ENCODE data around the gene RNF130. TPM values are rescaled to one million over a fixed set of nuclear protein-coding genes. Genes with fewer than 3 reads are reported as not detected.

Gene RNF130
- total and polyA plus RNA-seq, 9 of the 15 experiments (the other 6 are each of a cell fraction or from before 2014, with no cell fraction given), result 5.8 to 39.4 (median 27.1) TPM

DNA sequence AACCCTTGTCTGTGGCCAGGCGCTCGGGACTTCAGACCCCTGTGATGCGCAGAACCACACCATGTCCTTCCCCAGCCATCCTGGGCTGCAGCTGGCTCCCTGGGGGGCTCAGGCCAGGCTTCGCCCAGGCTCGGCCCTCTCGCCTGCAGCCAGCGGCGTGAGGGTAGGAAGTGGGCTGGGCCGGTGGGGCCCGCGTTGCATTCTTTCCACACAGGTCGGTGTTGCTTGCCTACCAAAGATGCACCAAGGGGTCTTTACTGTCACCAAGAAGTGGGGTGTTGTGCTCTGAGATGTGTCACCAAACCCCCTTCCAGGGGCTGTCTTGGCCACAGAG lies 48.3 kb upstream of the RNF130 start:
- no peaks in the 10 kb centered on the region for H3K79me2 ChIP-seq (ENCODE audit: control insufficient read depth, insufficient read depth, low read length)
- in situ Hi-C loops (cut with MboI), result no loop called here
- DNase-seq (ENCODE audit: extremely low read depth in 1 of 4, low spot score in 3 of 4) (no peak), FAIRE-seq (no peak), ATAC-seq (no peak)
- H3K4me2 ChIP-seq (ENCODE audit: insufficient read depth, low read length), result no peak overlapping the region
- H3K9me3 ChIP-seq (replicated peaks; ENCODE audit: control insufficient read depth, insufficient read depth, low read depth, low read length), result no peaks in the 10 kb centered on the region
- intact Hi-C loops (cut with micrococcal nuclease), result no loop called here
- TF ChIP-seq, protein P1, sequence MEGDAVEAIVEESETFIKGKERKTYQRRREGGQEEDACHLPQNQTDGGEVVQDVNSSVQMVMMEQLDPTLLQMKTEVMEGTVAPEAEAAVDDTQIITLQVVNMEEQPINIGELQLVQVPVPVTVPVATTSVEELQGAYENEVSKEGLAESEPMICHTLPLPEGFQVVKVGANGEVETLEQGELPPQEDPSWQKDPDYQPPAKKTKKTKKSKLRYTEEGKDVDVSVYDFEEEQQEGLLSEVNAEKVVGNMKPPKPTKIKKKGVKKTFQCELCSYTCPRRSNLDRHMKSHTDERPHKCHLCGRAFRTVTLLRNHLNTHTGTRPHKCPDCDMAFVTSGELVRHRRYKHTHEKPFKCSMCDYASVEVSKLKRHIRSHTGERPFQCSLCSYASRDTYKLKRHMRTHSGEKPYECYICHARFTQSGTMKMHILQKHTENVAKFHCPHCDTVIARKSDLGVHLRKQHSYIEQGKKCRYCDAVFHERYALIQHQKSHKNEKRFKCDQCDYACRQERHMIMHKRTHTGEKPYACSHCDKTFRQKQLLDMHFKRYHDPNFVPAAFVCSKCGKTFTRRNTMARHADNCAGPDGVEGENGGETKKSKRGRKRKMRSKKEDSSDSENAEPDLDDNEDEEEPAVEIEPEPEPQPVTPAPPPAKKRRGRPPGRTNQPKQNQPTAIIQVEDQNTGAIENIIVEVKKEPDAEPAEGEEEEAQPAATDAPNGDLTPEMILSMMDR (IDR thresholded peaks at IDR 0.05 in 2 of 3, conservative IDR thresholded peaks at IDR 0.05 in 1 of 3; ENCODE audit: insufficient read depth in 2 of 3, low read depth in 1 of 3, low read length in 3 of 3), result no peak
- TF ChIP-seq, protein P2, sequence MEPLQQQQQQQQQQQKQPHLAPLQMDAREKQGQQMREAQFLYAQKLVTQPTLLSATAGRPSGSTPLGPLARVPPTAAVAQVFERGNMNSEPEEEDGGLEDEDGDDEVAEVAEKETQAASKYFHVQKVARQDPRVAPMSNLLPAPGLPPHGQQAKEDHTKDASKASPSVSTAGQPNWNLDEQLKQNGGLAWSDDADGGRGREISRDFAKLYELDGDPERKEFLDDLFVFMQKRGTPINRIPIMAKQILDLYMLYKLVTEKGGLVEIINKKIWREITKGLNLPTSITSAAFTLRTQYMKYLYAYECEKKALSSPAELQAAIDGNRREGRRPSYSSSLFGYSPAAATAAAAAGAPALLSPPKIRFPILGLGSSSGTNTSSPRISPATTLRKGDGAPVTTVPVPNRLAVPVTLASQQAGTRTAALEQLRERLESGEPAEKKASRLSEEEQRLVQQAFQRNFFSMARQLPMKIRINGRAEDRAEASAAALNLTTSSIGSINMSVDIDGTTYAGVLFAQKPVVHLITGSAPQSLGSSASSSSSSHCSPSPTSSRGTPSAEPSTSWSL (CRISPR knock-in tag; IDR thresholded peaks at IDR 0.05; ENCODE audit: borderline replicate concordance), result no peak
- TF ChIP-seq, protein P3, sequence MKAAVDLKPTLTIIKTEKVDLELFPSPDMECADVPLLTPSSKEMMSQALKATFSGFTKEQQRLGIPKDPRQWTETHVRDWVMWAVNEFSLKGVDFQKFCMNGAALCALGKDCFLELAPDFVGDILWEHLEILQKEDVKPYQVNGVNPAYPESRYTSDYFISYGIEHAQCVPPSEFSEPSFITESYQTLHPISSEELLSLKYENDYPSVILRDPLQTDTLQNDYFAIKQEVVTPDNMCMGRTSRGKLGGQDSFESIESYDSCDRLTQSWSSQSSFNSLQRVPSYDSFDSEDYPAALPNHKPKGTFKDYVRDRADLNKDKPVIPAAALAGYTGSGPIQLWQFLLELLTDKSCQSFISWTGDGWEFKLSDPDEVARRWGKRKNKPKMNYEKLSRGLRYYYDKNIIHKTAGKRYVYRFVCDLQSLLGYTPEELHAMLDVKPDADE (conservative IDR thresholded peaks at IDR 0.05; ENCODE audit: control insufficient read depth, low read depth, low read length), result no peak
- TF ChIP-seq E2F3 (CRISPR knock-in tag; IDR thresholded peaks at IDR 0.05) (no peak), ZNF143 (CRISPR knock-in tag; IDR thresholded peaks at IDR 0.05) (no peak), NCOA1 (IDR thresholded peaks at IDR 0.05; ENCODE audit: low read depth) (no peak), ZNF584 (CRISPR knock-in tag; IDR thresholded peaks at IDR 0.05; ENCODE audit: low read depth) (no peak), TEAD1 (CRISPR knock-in tag; IDR thresholded peaks at IDR 0.05) (no peak), POLR3G (IDR thresholded peaks at IDR 0.05; ENCODE audit: extremely low read depth, insufficient read length, insufficient replicate concordance) (no peak), CHD2 (IDR thresholded peaks at IDR 0.05; ENCODE audit: low read depth, low read length) (no peak), BACH1 (tag; IDR thresholded peaks at IDR 0.05) (no peak), ZNF347 (CRISPR knock-in tag; IDR thresholded peaks at IDR 0.05; ENCODE audit: low read depth) (no peak), BRCA1 (IDR thresholded peaks at IDR 0.05) (no peak), BRCA1 (CRISPR knock-in tag; IDR thresholded peaks at IDR 0.05) (no peak)
- TF ChIP-seq, protein P4, sequence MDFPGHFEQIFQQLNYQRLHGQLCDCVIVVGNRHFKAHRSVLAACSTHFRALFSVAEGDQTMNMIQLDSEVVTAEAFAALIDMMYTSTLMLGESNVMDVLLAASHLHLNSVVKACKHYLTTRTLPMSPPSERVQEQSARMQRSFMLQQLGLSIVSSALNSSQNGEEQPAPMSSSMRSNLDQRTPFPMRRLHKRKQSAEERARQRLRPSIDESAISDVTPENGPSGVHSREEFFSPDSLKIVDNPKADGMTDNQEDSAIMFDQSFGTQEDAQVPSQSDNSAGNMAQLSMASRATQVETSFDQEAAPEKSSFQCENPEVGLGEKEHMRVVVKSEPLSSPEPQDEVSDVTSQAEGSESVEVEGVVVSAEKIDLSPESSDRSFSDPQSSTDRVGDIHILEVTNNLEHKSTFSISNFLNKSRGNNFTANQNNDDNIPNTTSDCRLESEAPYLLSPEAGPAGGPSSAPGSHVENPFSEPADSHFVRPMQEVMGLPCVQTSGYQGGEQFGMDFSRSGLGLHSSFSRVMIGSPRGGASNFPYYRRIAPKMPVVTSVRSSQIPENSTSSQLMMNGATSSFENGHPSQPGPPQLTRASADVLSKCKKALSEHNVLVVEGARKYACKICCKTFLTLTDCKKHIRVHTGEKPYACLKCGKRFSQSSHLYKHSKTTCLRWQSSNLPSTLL (IDR thresholded peaks at IDR 0.05), result no peak
- TF ChIP-seq, protein P5, sequence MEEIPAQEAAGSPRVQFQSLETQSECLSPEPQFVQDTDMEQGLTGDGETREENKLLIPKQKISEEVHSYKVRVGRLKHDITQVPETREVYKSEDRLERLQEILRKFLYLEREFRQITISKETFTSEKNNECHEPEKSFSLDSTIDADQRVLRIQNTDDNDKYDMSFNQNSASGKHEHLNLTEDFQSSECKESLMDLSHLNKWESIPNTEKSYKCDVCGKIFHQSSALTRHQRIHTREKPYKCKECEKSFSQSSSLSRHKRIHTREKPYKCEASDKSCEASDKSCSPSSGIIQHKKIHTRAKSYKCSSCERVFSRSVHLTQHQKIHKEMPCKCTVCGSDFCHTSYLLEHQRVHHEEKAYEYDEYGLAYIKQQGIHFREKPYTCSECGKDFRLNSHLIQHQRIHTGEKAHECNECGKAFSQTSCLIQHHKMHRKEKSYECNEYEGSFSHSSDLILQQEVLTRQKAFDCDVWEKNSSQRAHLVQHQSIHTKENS (CRISPR knock-in tag; IDR thresholded peaks at IDR 0.05), result no peak
- H3K9me1 ChIP-seq (ENCODE audit: control insufficient read depth, insufficient read depth, low read length), result no peaks in the 10 kb centered on the region
- H3K4me3 ChIP-seq, result no peak overlapping the region
- H2AFZ ChIP-seq (ENCODE audit: low read depth, low read length), result no peak overlapping the region
- no peak overlapping the region for H3K9ac ChIP-seq (ENCODE audit: insufficient read depth in 1 of 2, low read depth in 2 of 2, low read length in 2 of 2)
- ChIA-PET CTCF (ENCODE audit: low intra/inter-chr PET ratio) (no interaction called here), POLR2A (interaction anchor here (0.8 kb wide), 1 partner anchor 12 kb away, joined by 3 read pairs; no protein-coding TSS in a partner anchor)
- BruUV-seq (replicated peaks), result no TSS peak
- H4K20me1 ChIP-seq (replicated peaks; ENCODE audit: control insufficient read depth, insufficient read depth, low read length), result no peaks in the 10 kb centered on the region
- 25% methylated on average over 4 of the region's 12 CpGs for WGBS (ENCODE audit: insufficient coverage, low coverage, missing lambda C conversion rate)
- H3K4me1 ChIP-seq (replicated peaks in 1 of 2; ENCODE audit: control insufficient read depth in 2 of 2, insufficient read depth in 2 of 2, low read length in 2 of 2), result peaks cover 0 to 33% of the 10 kb centered on the region in 2 experiments; a peak in 2 of 5 replicates
- no peak overlapping the region for H3K27ac ChIP-seq (ENCODE audit: extremely low read depth, low read depth, low read length)
- H3K27me3 ChIP-seq (ENCODE audit: control insufficient read depth in 2 of 2, insufficient read depth in 2 of 2, low read length in 2 of 2), result peaks cover 11 to 49% of the 10 kb centered on the region in 2 experiments; a peak in 3 of 5 replicates
- no peaks in the 10 kb centered on the region for H3K36me3 ChIP-seq (ENCODE audit: control insufficient read depth, insufficient read depth, low read length)
